Nephron (organoid): ENCODE measurements around the gene FLRT1.
A peak's percentile ranks its signal among the peaks of the same experiment; 100 is the strongest.

Experiments
- H3K27ac Mint-ChIP-seq, 3 experiments: 2 replicates each; pipeline ENCODE4 v1.8.0; 2020; ENCODE audit warnings: mixed read lengths in 3 of 3, mild to moderate bottlenecking in 2 of 3, moderate library complexity in 1 of 3
- H3K27me3 Mint-ChIP-seq: 2 replicates; pipeline ENCODE4 v1.8.0; 2021; ENCODE audit warnings: low read depth, mild to moderate bottlenecking, moderate library complexity, mixed read lengths
- H3K36me3 Mint-ChIP-seq: 2 replicates; pipeline ENCODE4 v1.8.0; 2020; ENCODE audit warnings: low read depth, mixed read lengths
- H3K4me1 Mint-ChIP-seq: 2 replicates; pipeline ENCODE4 v1.8.0; 2020; ENCODE audit warnings: mixed read lengths
- H3K4me3 Mint-ChIP-seq, 3 experiments: 2 replicates each; pipeline ENCODE4 v1.8.0; 2020; ENCODE audit warnings: mild to moderate bottlenecking in 3 of 3, mixed read lengths in 3 of 3, moderate library complexity in 2 of 3
- H3K9me3 Mint-ChIP-seq: 2 replicates; pipeline ENCODE4 v1.8.0; 2020; ENCODE audit warnings: mixed read lengths
- CTCF ChIP-seq, 3 experiments: fragments of 200-600 bp; sonication (generic); IDR thresholded peaks; one replicate each; pipeline ENCODE4 v1.5.0; 2021; ENCODE audit warnings: antibody characterized with exemption in 3 of 3; ENCODE audit not compliant: unreplicated experiment in 3 of 3

Gene FLRT1

GRCh38 chr11:64064374-64065140, 28.8 kb downstream of the FLRT1 start:
- no peak overlapping the region for H3K4me3 Mint-ChIP-seq
- H3K27ac Mint-ChIP-seq = peak overlapping the region in 2 of 3 experiments; percentile 6 to 43
- no peaks in the 10 kb centered on the region for H3K9me3 Mint-ChIP-seq
- H3K27me3 Mint-ChIP-seq = peaks cover 23% of the 10 kb centered on the region
- peaks cover 40% of the 10 kb centered on the region for H3K4me1 Mint-ChIP-seq
- no peak for TF ChIP-seq CTCF (IDR thresholded peaks at IDR 0.05; ENCODE audit: unreplicated experiment in 3 of 3)
- H3K36me3 Mint-ChIP-seq = no peaks in the 10 kb centered on the region

GRCh38 chr11:64065141-64065465, 29.4 kb downstream of the FLRT1 start:
- Mint-ChIP-seq H3K27ac (peak overlapping the region in 2 of 3 experiments; percentile 6 to 43), H3K4me3 (no peak overlapping the region)
- no peak for TF ChIP-seq CTCF (IDR thresholded peaks at IDR 0.05; ENCODE audit: unreplicated experiment in 3 of 3)

GRCh38 chr11:64065712-64066111, 30.0 kb downstream of the FLRT1 start:
- H3K27me3 Mint-ChIP-seq = peaks cover 23% of the 10 kb centered on the region
- no peak overlapping the region for H3K27ac Mint-ChIP-seq
- H3K4me1 Mint-ChIP-seq = peaks cover 51% of the 10 kb centered on the region
- no peaks in the 10 kb centered on the region for H3K9me3 Mint-ChIP-seq
- no peak for TF ChIP-seq CTCF (IDR thresholded peaks at IDR 0.05; ENCODE audit: unreplicated experiment in 3 of 3)
- no peak overlapping the region for H3K4me3 Mint-ChIP-seq
- no peaks in the 10 kb centered on the region for H3K36me3 Mint-ChIP-seq

More at GRCh38 chr11:64065141-64065465, 29.4 kb downstream of the FLRT1 start:
- Mint-ChIP-seq H3K4me1 (peaks cover 46% of the 10 kb centered on the region), H3K36me3 (no peaks in the 10 kb centered on the region), H3K9me3 (no peaks in the 10 kb centered on the region), H3K27me3 (peaks cover 23% of the 10 kb centered on the region)

- Mint-ChIP-seq H3K4me1 (peaks cover 58% of the 10 kb centered on the region), H3K36me3 (no peaks in the 10 kb centered on the region), H3K4me3 (peak overlapping the region in 1 of 3 experiments; percentile 8), H3K27me3 (peaks cover 18% of the 10 kb centered on the region), H3K27ac (peak overlapping the region in 2 of 3 experiments; percentile 44 to 48), H3K9me3 (no peaks in the 10 kb centered on the region)
- no peak for TF ChIP-seq CTCF (IDR thresholded peaks at IDR 0.05; ENCODE audit: unreplicated experiment in 3 of 3)
These were observed 31.7 kb downstream of the FLRT1 start for GRCh38 chr11:64067230-64067993.

- Mint-ChIP-seq H3K4me1 (peaks cover 59% of the 10 kb centered on the region), H3K4me3 (no peak overlapping the region), H3K27ac (peak overlapping the region in 2 of 3 experiments; percentile 39 to 48), H3K36me3 (no peaks in the 10 kb centered on the region), H3K9me3 (no peaks in the 10 kb centered on the region), H3K27me3 (peaks cover 6% of the 10 kb centered on the region)
- TF ChIP-seq CTCF (IDR thresholded peaks at IDR 0.05; ENCODE audit: unreplicated experiment in 3 of 3) = no peak
These were observed 33.1 kb downstream of the FLRT1 start for GRCh38 chr11:64068705-64069400.
